HG03196 (cell line): ENCODE data around the gene ZNF831.

Experiments
- ATAC-seq: cut with Tn5 transposase; IDR thresholded peaks from one replicate; pipeline ENCODE4 v1.9.1; 2021; ENCODE audit not compliant: unreplicated experiment

The ZNF831 gene

GRCh38 chr20:59154317-59155013 is 9.2 kb upstream of the ZNF831 start:
- no peak for ATAC-seq

GRCh38 chr20:59157064-59157463 is 6.6 kb upstream of the ZNF831 start:
- ATAC-seq = no peak

- ATAC-seq = no peak
Measured at GRCh38 chr20:59157531-59157930, 6.1 kb upstream of the ZNF831 start.

- ATAC-seq = no peak
Measured at GRCh38 chr20:59157961-59158541, 5.6 kb upstream of the ZNF831 start.

- no peak for ATAC-seq
Measured at GRCh38 chr20:59158673-59159072, 4.9 kb upstream of the ZNF831 start.

- no peak for ATAC-seq
Measured at GRCh38 chr20:59159091-59159490, 4.5 kb upstream of the ZNF831 start.

- ATAC-seq = no peak
Measured at GRCh38 chr20:59159493-59160376, 3.9 kb upstream of the ZNF831 start.

GRCh38 chr20:59160389-59161115 is 3.1 kb upstream of the ZNF831 start:
- ATAC-seq = no peak

GRCh38 chr20:59161721-59162120 is 1.9 kb upstream of the ZNF831 start:
- no peak for ATAC-seq

GRCh38 chr20:59164686-59165391 is 1.2 kb downstream of the ZNF831 start:
- no peak for ATAC-seq

- no peak for ATAC-seq
Measured at GRCh38 chr20:59165396-59165795, 1.8 kb downstream of the ZNF831 start.

GRCh38 chr20:59165891-59166709 is 2.5 kb downstream of the ZNF831 start:
- no peak for ATAC-seq

GRCh38 chr20:59170406-59171349 is 7.1 kb downstream of the ZNF831 start:
- ATAC-seq = no peak

GRCh38 chr20:59171986-59172385 is 8.4 kb downstream of the ZNF831 start:
- no peak for ATAC-seq

- ATAC-seq = no peak
Measured at GRCh38 chr20:59173938-59174491, 10.4 kb downstream of the ZNF831 start.

GRCh38 chr20:59175002-59175401 is 11.4 kb downstream of the ZNF831 start:
- no peak for ATAC-seq

GRCh38 chr20:59175861-59176260 is 12.2 kb downstream of the ZNF831 start:
- no peak for ATAC-seq

GRCh38 chr20:59176812-59177211 is 13.2 kb downstream of the ZNF831 start:
- no peak for ATAC-seq
